GM19372 (cell line): ENCODE measurements around the gene ANP32A.
"Not testable (repeated sequence)": the region's sequence is repeated elsewhere in the genome, so short reads cannot be mapped to it uniquely, and the experiment has no call there.

Source experiments
- ATAC-seq: cut with Tn5 transposase; IDR thresholded peaks from one replicate; pipeline ENCODE4 v1.9.1; 2021; ENCODE audit warnings: mild to moderate bottlenecking, low read depth, moderate library complexity; ENCODE audit not compliant: unreplicated experiment

ANP32A gene

GRCh38 chr15:68759982-68760579, 60.6 kb downstream of the ANP32A start:
- not testable (repeated sequence) for ATAC-seq

DNA sequence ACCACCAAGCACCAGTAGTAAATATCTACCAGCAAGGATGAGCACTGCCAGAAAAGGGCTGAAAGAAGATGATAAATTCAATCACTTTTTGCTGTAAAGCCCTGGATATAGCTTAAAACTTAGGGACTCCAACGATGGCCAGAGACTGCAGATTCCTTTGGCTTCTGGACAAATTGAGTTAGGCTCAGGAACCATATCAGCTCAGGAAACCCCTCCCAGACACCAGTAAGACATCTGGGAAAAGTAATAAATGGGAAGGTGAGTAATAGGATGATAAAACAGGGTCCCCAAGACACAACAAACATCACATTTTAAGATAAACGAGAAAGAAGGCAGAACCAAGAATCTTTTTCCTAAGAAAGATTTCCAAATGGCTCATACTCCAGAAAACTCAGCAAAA, 65.0 kb downstream of the ANP32A start:
- ATAC-seq, result no peak

- ATAC-seq, result no peak
Measured at GRCh38 chr15:68751622-68752021, 69.1 kb downstream of the ANP32A start.

GRCh38 chr15:68749793-68750192, 70.9 kb downstream of the ANP32A start:
- no peak for ATAC-seq

- no peak for ATAC-seq
Measured at GRCh38 chr15:68749365-68749764, 71.3 kb downstream of the ANP32A start.

- ATAC-seq, result no peak
Measured at GRCh38 chr15:68743256-68743655, 77.4 kb downstream of the ANP32A start.

- no peak for ATAC-seq
Measured at GRCh38 chr15:68739390-68740080, 81.2 kb downstream of the ANP32A start.

GRCh38 chr15:68735610-68736009, 85.1 kb downstream of the ANP32A start:
- no peak for ATAC-seq

GRCh38 chr15:68734881-68735280, 85.8 kb downstream of the ANP32A start:
- no peak for ATAC-seq

GRCh38 chr15:68734352-68734751, 86.3 kb downstream of the ANP32A start:
- ATAC-seq, result no peak

DNA sequence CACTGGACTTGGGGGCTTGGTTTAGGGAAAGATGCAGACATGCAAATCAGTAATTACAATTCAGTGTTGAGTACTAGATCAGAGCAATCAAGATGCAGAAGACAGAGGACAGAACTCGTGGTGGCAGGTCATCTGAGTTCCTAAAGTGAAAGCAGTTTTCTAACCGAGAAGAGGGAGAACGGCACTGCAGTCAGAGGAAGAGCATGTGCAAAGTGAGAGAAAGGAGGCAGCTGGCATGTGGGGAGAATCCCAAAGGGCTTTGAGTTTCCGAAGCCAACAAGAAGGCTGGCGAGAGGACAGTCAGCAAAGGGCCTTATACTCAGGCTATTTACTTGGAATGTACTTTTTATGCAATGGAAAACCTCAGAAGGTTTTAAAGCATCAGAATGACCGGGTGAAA, 87.0 kb downstream of the ANP32A start:
- no peak for ATAC-seq

- ATAC-seq, result no peak
Measured at GRCh38 chr15:68732451-68732850, 88.2 kb downstream of the ANP32A start.

GRCh38 chr15:68730976-68731897, 89.5 kb downstream of the ANP32A start:
- no peak for ATAC-seq

DNA sequence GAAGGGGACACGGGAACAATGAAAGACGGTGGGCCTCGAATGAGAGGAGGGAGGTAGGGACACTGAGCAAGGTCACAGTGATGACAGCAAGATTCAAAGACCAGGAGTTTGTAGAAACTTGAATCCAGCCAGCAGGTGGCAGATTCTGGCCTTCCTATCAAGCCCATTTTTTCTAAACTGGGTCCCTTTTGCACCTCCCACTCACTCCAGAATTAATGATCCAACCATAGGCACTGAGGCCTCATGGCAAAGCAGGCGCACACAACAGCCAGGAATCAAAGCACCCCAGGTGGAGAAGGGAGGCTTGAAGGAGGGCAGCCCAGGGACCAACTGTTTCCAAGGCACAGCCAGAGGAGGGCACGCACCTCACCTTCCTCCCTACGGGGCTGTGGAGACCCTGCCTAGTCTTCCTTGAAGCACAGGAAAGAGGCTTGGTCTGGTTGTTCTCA, 90.2 kb downstream of the ANP32A start:
- ATAC-seq, result no peak

- no peak for ATAC-seq
Measured at GRCh38 chr15:68729789-68730411, 90.8 kb downstream of the ANP32A start.
